ENCODE data around the gene SGCA.

Gene SGCA

DNA sequence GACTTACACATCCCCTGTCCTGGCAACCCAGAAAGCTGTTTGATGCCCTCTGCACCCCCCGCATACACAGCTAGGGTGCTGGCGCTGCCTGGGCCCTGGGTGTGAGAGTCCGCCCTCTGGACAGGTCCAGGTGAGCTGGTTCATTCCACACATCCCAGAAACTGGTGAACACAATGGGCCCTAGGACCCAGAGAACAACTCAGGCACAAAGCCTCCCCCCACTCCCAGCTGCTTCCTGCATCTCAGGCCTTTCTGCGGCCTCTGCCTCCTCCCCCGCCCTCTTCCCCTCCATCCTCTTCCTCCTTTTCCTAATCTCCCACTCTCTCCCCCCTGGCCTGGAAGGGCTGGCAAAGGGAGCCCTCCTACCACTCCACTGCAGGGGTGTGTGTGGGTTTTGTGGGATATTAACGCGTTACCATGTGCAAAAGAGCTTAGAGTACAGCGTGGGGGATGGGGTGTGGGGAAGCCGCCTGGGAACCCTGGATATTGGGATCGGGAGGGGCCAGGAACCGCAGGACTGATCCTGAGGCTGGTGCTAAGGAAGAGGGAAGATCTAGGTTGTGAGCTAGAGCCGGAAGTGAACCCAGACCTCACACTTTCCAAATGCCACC, 13.8 kb upstream of the SGCA start:
- peaks cover 27% of the 10 kb centered on the region for H3K4me1 ChIP-seq (ENCODE audit: insufficient read depth, low read length, severe bottlenecking)
- H3K36me3 ChIP-seq (ENCODE audit: insufficient read depth, low read length): no peaks in the 10 kb centered on the region
- H3K27me3 ChIP-seq (ENCODE audit: insufficient read depth, low read length): no peaks in the 10 kb centered on the region
- H3K4me2 ChIP-seq (ENCODE audit: low read length): peak overlapping the region; percentile 97
- peak overlapping the region; percentile 80 for H3K4me3 ChIP-seq (ENCODE audit: low read depth, low read length, poor library complexity, severe bottlenecking)
- no peaks in the 10 kb centered on the region; the same call in 1 of the 2 replicates for H3F3A ChIP-seq (ENCODE audit: insufficient read depth, low read length)
- no peaks in the 10 kb centered on the region for H3K9me3 ChIP-seq (ENCODE audit: low read length)
- no peaks in the 10 kb centered on the region for H3K79me2 ChIP-seq (ENCODE audit: insufficient read depth, low read length)
- no peak for TF ChIP-seq EZH2 (IDR thresholded peaks at IDR 0.05; ENCODE audit: borderline replicate concordance, low read length)
- TF ChIP-seq, protein P1, sequence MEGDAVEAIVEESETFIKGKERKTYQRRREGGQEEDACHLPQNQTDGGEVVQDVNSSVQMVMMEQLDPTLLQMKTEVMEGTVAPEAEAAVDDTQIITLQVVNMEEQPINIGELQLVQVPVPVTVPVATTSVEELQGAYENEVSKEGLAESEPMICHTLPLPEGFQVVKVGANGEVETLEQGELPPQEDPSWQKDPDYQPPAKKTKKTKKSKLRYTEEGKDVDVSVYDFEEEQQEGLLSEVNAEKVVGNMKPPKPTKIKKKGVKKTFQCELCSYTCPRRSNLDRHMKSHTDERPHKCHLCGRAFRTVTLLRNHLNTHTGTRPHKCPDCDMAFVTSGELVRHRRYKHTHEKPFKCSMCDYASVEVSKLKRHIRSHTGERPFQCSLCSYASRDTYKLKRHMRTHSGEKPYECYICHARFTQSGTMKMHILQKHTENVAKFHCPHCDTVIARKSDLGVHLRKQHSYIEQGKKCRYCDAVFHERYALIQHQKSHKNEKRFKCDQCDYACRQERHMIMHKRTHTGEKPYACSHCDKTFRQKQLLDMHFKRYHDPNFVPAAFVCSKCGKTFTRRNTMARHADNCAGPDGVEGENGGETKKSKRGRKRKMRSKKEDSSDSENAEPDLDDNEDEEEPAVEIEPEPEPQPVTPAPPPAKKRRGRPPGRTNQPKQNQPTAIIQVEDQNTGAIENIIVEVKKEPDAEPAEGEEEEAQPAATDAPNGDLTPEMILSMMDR (IDR thresholded peaks at IDR 0.05; ENCODE audit: low read length): no peak
- no peaks in the 10 kb centered on the region for H3K9me2 ChIP-seq (ENCODE audit: low read depth, low read length)
- H3K9ac ChIP-seq (ENCODE audit: low read length): peak overlapping the region; percentile 68; the same call in 1 of the 2 replicates
- no peaks in the 10 kb centered on the region for H4K20me1 ChIP-seq (ENCODE audit: insufficient read depth, low read length)
- H2AFZ ChIP-seq (ENCODE audit: low read length): no peak overlapping the region
- peak overlapping the region; percentile 45 for H3K27ac ChIP-seq (ENCODE audit: low read depth, low read length, poor library complexity, severe bottlenecking)

DNA sequence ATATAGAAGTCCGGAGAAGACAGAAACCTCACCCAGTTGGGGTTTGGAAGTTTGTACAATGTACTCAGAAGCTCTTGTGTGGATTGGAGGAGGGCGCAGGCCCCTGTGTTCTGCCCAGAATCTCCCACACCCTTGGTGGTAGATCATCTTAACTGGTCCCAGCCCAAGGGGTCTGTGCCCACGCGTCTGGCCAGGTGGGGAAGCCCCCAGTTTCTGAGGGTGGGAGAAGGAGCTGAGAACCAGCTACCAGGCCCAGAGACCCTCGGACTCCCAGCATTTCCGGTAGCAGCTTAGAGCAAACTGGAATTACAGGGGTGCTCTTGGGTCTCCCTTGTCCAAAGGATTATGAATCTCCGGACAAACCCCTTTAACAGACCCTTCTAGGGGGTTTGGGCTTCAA, 13.1 kb upstream of the SGCA start:
- Histone ChIP-seq H3F3A (ENCODE audit: insufficient read depth, low read length) (no peaks in the 10 kb centered on the region; the same call in 1 of the 2 replicates), H3K4me2 (ENCODE audit: low read length) (0 out of 2 replicates have a peak overlapping the region, but pooled peaks have one; percentile 97), H3K27ac (ENCODE audit: low read depth, low read length, poor library complexity, severe bottlenecking) (peak overlapping the region; percentile 45), H3K4me3 (ENCODE audit: low read depth, low read length, poor library complexity, severe bottlenecking) (no peak overlapping the region), H3K36me3 (ENCODE audit: insufficient read depth, low read length) (no peaks in the 10 kb centered on the region), H2AFZ (ENCODE audit: low read length) (no peak overlapping the region), H3K9ac (ENCODE audit: low read length) (no peak overlapping the region), H3K4me1 (ENCODE audit: insufficient read depth, low read length, severe bottlenecking) (peaks cover 20% of the 10 kb centered on the region), H3K79me2 (ENCODE audit: insufficient read depth, low read length) (no peaks in the 10 kb centered on the region), H4K20me1 (ENCODE audit: insufficient read depth, low read length) (no peaks in the 10 kb centered on the region), H3K9me3 (ENCODE audit: low read length) (no peaks in the 10 kb centered on the region), H3K9me2 (ENCODE audit: low read depth, low read length) (no peaks in the 10 kb centered on the region), H3K27me3 (ENCODE audit: insufficient read depth, low read length) (no peaks in the 10 kb centered on the region)
- TF ChIP-seq EZH2 (IDR thresholded peaks at IDR 0.05; ENCODE audit: borderline replicate concordance, low read length): no peak
- TF ChIP-seq, protein P1 (IDR thresholded peaks at IDR 0.05; ENCODE audit: low read length): no peak

DNA sequence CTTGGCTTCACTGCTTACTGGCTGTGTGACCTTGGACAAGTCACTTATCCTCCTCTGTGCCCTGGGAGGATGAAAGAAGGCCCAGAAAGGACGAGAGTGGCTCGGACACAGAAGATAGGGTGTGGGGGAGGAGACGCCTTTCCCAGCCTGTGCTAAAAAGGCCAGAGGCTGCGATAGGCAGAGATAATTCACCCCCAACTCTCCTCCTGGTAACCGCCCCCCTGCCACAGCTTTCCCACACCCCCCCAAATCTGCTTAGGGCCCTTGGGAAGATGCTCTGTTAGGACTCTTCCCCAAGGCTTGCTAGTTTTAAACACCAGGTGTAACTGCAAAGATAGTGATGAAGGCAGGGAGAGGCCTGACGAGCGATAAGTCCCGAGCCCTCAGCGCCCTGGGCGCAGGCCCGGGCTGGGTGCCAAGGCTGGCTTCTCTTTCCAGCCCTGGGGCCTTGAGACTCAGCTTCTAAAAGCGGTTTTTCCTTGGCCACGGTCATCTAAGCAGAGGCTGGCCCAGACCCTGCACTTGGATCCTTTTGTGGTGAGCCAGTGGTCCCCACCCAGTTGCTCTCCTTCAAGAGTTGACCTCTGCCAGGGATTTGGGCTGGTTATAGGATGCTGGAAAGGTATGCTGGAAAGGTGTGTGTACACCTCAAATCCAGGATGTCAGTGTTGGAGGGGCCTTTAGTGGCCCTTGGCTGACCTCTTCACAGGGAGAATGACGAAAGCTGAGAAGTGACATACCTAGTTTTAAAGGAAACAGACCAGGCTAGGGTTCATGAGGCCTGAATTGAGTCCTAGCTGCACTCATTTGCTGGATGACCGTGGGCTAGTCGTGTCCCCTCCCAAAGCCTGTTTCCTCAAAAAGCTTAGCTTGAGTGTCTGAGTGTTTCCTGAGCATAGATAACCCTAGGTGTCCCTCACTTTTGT, 11.9 kb upstream of the SGCA start:
- Histone ChIP-seq H2AFZ (ENCODE audit: low read length) (no peak overlapping the region), H3K9me3 (ENCODE audit: low read length) (no peaks in the 10 kb centered on the region), H3K27me3 (ENCODE audit: insufficient read depth, low read length) (no peaks in the 10 kb centered on the region), H3K9ac (ENCODE audit: low read length) (no peak overlapping the region), H3K4me2 (ENCODE audit: low read length) (no peak overlapping the region), H4K20me1 (ENCODE audit: insufficient read depth, low read length) (no peaks in the 10 kb centered on the region), H3K4me3 (ENCODE audit: low read depth, low read length, poor library complexity, severe bottlenecking) (no peak overlapping the region), H3K27ac (ENCODE audit: low read depth, low read length, poor library complexity, severe bottlenecking) (no peak overlapping the region), H3K4me1 (ENCODE audit: insufficient read depth, low read length, severe bottlenecking) (peaks cover 14% of the 10 kb centered on the region), H3K79me2 (ENCODE audit: insufficient read depth, low read length) (no peaks in the 10 kb centered on the region), H3K36me3 (ENCODE audit: insufficient read depth, low read length) (no peaks in the 10 kb centered on the region), H3F3A (ENCODE audit: insufficient read depth, low read length) (no peaks in the 10 kb centered on the region; the same call in 1 of the 2 replicates), H3K9me2 (ENCODE audit: low read depth, low read length) (no peaks in the 10 kb centered on the region)
- TF ChIP-seq, protein P1 (IDR thresholded peaks at IDR 0.05; ENCODE audit: low read length): no peak
- TF ChIP-seq EZH2 (IDR thresholded peaks at IDR 0.05; ENCODE audit: borderline replicate concordance, low read length): no peak
